HG02938 (cell line): ENCODE measurements around the gene EPYC.

ENCODE experiments used
- ATAC-seq: cut with Tn5 transposase; IDR thresholded peaks from one replicate; pipeline ENCODE4 v1.9.1; 2021; ENCODE audit warnings: mild to moderate bottlenecking, moderate library complexity; ENCODE audit not compliant: unreplicated experiment

EPYC gene

DNA sequence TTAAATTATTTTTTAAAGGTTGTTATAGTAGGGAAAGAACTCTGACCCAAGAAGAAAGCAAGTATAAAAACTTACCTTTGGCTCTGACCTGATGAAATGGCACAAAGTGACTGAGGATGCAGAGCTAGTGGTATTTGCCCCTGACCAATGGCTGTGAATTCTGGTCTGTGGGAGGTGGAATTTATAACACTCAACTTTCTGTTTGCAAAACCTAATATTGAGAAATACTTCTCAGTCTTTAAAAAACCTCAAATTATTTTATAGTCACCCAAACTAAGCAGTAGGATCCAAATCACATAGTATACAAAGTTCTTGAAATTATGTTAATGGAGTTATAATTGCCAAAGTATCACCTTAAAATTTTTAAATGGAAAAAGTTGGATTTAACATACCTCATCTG is at the start of gene EPYC:
TSS of gene EPYC (minus strand) at position 101 of the 400 bp plus-strand sequence. CDS start 2,407 bp downstream, outside the sequence.
- no peak for ATAC-seq

DNA sequence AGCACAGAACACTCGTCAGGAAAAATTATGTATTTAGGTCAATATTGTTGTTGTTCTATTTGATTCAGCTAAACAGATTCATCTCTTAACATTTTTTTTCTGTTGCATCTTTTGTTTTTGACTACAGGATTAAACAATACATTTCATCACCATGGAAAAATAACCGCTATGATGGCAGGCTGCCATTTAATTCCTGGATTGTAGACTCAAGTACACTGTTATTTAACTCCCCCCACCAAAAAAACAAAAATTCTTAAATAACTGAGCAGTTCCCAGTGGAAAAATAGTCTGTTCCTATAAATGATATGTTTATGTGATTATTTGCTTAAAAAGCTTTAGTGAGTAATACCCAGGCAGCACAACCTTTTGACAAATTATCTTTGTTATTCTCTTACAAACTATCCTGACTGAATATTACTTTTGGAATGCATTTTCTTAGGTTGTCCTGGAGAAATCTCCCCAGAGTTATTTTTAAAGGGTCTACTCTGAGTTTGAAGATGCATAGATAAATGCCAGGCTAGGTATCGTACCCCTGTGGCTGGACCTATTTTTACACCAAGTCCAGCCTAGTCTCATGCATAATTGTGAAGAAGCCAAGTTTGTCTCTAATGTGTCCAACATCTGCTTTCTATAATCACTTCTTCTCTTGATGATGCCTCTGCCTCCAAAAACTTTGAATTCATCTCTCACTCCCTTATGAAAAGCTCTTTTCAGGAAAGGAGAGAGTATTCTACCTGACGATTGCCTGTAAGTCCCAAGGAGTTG is 49.4 kb upstream of the EPYC start:
- no peak for ATAC-seq

- no peak for ATAC-seq
Observed at GRCh38 chr12:91052026-91052425, 47.3 kb upstream of the EPYC start.

DNA sequence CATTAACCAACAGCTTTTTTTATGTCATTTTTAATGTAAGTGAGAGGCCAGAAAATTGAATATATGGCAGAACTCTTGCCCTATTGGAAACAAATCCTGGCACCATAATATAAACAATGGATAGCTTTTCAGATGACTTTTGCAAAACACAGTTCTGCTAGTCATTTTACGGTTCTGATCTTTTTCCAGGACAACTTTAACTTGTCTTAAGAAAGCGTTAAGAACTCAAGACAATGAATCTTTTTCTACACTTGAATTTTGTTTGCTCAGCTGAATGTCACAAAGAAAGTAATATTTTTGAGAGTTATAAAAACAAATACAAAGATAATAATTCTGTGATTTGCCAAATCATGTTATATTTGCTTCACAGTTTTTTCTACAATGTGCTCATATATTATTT is 39.8 kb upstream of the EPYC start:
- ATAC-seq = no peak

DNA sequence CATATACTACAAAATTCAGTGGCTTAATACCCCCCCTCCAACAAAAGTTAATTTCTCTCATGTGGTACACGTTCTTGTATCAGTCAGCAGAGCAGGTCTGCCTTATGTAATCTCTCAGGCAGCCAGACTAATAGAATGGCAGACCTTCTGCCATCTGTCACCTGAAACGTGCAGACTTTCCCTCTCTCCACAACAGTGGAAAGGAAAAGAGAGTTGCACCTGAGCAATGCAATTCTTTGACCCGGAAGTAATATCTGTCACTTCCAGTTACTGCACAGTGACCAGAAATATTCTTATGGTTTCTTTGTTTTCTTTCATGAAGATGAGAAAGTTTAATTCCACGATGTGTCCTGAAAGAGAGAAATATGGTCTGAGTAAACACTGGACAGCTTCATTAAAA is 38.6 kb upstream of the EPYC start:
- ATAC-seq = no peak

GRCh38 chr12:91040096-91040755 is 35.5 kb upstream of the EPYC start:
- ATAC-seq = no peak

GRCh38 chr12:91037276-91037675 is 32.5 kb upstream of the EPYC start:
- ATAC-seq = no peak

DNA sequence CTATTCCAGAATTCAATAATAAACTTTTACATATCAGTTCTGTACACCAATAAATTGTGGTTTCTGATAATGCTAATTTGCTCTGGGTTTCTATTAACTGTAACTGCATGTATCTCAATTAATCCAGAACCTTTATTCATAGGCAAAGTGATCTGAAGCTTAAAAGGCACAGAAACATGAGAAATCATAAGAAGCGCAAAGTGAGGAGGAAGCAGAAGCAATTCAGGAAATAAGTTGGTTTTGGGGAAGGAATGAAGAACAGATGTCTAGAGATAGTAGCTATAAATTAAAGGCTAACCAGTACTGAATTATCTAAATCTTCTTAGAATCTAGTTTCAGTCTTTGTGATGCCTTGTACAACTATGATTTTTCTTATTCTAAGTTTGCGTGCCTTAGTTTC is 28.5 kb upstream of the EPYC start:
- ATAC-seq = no peak

DNA sequence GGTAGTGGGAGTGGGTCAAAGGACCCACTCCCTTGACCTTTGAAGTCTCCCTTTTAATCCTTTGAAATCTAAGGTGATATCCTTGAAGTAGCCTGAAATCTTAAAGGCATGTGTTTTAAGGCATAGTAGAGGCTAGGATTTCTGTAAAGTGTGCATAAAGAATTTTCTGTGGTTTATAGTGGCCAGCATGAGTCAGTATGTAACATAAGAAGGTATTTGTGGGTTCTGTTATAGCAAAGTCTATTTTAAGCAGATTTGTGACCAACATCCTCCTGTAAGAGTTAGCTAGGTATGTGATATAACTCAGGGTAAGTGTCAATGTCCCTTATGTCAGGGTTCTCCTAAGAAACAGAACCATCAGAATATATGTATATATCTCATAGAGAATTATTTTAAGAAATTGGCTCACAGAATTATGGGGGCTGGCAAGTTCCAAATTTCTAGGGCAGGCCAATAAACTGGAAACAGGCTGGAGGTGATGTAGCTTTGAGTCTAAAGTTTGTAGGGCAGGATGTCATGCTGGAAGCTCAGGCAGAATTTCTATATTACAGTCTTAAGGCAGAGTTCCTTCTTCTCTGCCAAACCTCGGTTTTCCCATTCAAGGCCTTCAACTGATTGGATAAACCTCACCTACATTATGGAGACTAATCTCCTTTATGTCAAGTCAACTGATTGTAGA is 18.7 kb upstream of the EPYC start:
- ATAC-seq = peak; percentile 84

DNA sequence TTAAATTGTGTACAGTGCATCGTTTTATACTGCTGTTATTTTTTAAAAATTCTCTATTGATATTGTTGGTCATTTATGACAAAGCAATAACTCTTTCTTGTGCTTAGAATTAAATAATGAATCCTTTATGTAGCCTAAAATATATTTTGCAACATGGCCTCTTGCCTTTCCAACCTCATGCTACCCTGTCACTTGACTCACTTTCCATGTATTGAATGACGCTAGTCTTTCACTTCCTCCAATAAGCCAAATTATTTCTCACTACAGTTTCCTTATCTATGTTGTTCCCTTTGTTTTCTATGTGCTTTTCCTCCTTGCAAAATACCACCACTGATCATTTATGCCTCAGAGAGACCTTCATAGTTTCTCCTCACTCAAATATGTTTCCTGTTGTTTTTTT is 16.3 kb upstream of the EPYC start:
- no peak for ATAC-seq

DNA sequence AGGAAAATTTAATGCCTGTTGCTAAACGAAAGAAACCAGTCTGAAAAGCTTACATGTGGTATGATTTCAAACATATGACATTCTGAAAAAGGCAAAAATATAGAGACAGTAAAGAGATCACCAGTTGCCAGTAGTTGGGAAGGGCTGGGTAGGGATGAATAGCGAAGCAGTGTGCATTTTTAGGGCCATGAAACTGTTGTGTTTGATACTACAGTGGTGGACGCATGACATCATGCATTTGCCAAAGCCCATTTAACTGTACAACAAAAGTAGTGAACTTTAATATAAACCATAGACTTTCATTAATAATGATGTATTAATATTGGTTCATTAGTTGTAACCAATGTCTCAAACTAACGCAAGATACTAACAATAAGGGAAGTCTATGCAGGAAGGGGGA is 14.7 kb upstream of the EPYC start:
- ATAC-seq = no peak

- ATAC-seq = no peak
Observed at GRCh38 chr12:91017511-91018263, 12.9 kb upstream of the EPYC start.

DNA sequence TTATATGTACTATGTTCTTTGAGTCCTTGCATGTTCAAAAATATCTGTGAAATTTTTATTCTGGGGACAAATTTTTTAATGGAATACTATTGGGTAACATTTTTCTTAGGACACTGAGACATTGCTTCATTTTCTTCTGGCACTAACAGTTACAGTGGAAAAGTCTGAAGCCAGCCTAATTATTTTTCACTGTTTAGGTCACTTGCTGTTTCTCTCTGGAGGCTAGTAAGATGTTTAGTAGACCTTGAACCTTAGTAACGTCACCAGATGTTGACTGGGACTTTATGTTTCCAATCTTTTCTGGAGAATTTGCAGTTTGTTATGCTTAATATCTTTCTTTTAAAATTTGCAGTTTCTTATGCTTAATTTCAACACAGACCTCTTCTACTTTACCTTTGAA is 12.3 kb upstream of the EPYC start:
- no peak for ATAC-seq

DNA sequence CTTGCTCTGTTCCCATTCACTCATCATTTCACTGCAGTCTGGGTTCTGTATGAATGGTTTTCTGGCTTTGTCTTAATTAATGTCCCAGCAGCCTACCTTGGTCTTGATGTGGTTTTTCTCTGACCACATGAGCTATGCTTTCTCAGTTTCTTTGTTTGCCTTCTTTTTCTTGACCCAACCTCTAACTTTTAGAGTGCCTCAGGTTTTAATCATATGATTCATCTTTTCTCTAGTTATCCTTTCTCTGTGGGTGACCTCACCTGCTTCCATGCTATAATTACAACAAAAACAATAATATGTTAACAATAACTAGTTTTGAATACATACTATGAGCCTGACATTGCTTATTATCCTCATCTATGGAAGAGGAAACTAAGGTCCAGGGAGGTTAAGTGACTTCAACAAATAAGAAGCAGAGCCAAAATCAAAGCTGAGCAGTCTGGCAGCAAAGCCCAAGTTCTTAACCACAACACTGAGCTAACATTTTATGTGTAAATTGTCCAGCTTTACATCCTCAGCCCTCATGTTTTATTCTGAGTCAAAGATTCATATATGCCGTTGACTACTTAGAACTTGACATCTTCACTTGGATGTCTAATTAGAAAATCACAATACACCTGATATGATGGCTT is 4.7 kb upstream of the EPYC start:
- peak; percentile 91 for ATAC-seq

DNA sequence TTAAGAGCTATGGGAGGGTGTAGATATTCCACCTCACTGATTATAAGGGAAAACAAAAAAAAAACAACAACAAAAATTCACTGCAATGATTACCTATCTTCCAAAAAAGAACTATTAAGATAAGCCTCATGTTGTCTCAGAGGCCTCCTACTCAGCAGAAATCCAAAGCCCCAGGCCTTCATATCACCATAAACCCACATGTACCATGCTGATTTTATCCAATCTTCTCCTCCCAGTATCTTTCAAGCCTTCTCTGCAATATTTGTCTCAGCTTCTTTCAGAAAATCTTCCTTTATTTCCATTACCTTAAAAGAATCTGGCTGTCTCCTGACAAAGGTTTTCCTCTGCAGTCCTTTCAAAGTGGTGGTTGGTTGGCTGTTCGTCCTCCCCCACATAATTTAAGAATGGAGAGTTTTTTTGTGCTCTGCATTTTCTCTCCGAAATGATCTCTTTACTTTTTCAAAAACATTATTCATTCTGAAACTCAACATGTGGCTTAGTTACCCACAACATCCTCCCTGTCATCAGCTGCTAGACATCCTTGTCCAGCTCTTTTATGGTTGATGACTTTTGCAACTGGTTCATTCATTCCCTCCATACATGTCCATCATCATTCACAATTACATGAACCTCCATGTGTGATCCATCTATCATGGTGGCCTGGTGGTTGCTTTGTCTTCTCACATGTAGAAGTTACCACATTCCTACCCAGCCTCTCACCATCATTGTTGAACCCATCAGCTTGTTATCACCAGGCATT is 2.9 kb upstream of the EPYC start:
- peak; percentile 63 for ATAC-seq

GRCh38 chr12:91003737-91004136 is 1.0 kb downstream of the EPYC start:
- no peak for ATAC-seq

DNA sequence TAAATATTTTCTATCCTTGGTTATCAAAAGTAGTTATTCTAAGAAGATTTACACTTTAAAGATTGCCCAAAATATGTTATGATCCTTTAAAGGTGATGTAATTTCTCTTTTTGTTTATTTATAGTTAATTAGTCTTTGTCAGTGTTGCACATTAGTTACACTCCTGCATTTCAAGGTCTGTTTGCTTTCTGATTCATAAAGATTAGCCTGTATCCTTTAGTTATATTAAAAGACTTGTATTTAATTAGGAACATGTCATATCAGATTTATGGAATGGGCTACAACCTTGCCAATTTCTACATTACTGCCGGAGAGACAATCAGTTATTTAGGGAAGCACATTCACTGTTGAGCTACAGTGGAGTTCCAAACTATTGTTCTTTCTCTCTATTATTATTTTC is 3.5 kb downstream of the EPYC start:
- ATAC-seq = no peak

- ATAC-seq = no peak
Observed at GRCh38 chr12:90999966-91000365, 4.8 kb downstream of the EPYC start.

DNA sequence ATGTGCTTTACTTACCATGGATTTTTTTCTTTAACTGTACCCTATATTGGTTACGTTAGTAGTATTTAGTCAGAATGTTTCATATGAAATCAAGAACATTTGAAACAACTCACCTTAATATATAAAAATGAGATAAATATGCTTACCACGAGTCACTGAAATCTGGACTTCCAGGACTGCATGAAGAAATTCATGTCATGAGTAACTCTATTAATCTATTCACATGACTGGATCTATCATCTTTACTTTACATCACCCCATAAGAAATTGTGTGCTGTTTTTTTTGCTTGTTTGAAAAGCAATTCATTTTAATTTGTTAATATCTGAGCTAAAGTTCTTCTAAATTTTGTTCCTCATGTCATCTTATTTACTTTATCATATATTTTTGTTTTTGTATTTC is 5.2 kb downstream of the EPYC start:
- ATAC-seq = no peak

DNA sequence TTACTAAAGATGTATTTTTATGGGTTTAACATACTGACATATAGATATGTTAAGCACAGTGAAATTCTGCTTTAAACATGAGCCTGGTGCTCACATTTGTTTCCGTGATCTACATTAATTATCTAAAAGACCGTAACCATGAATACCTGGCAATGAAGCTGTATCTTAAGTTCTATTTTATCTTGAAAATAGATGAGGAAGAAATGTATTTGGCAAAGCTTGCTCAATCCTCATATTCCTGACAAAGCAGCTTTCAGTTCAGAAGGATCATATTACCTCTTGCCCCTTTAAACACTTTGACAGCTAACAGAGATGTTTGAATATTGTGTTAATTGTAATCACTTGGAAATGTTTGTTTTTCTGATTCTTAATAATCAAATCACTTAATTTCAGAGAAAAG is 9.8 kb downstream of the EPYC start:
- ATAC-seq = no peak
